Measurements from ENCODE around the gene BAAT.

- no peak for TF ChIP-seq GATA2 (IDR thresholded peaks at IDR 0.05; ENCODE audit: low read depth, low read length)
- TF ChIP-seq GATA3 (IDR thresholded peaks at IDR 0.05; ENCODE audit: low read depth, low read length) = no peak
Observed at GRCh38 chr9:101421653-101422065, 36.9 kb upstream of the BAAT start.
